Measurements from ENCODE around the gene FRMD5.

- TF ChIP-seq, protein P1, sequence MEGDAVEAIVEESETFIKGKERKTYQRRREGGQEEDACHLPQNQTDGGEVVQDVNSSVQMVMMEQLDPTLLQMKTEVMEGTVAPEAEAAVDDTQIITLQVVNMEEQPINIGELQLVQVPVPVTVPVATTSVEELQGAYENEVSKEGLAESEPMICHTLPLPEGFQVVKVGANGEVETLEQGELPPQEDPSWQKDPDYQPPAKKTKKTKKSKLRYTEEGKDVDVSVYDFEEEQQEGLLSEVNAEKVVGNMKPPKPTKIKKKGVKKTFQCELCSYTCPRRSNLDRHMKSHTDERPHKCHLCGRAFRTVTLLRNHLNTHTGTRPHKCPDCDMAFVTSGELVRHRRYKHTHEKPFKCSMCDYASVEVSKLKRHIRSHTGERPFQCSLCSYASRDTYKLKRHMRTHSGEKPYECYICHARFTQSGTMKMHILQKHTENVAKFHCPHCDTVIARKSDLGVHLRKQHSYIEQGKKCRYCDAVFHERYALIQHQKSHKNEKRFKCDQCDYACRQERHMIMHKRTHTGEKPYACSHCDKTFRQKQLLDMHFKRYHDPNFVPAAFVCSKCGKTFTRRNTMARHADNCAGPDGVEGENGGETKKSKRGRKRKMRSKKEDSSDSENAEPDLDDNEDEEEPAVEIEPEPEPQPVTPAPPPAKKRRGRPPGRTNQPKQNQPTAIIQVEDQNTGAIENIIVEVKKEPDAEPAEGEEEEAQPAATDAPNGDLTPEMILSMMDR (conservative IDR thresholded peaks at IDR 0.05; ENCODE audit: low read depth in 2 of 2) = no peak
- TF ChIP-seq, protein P2, sequence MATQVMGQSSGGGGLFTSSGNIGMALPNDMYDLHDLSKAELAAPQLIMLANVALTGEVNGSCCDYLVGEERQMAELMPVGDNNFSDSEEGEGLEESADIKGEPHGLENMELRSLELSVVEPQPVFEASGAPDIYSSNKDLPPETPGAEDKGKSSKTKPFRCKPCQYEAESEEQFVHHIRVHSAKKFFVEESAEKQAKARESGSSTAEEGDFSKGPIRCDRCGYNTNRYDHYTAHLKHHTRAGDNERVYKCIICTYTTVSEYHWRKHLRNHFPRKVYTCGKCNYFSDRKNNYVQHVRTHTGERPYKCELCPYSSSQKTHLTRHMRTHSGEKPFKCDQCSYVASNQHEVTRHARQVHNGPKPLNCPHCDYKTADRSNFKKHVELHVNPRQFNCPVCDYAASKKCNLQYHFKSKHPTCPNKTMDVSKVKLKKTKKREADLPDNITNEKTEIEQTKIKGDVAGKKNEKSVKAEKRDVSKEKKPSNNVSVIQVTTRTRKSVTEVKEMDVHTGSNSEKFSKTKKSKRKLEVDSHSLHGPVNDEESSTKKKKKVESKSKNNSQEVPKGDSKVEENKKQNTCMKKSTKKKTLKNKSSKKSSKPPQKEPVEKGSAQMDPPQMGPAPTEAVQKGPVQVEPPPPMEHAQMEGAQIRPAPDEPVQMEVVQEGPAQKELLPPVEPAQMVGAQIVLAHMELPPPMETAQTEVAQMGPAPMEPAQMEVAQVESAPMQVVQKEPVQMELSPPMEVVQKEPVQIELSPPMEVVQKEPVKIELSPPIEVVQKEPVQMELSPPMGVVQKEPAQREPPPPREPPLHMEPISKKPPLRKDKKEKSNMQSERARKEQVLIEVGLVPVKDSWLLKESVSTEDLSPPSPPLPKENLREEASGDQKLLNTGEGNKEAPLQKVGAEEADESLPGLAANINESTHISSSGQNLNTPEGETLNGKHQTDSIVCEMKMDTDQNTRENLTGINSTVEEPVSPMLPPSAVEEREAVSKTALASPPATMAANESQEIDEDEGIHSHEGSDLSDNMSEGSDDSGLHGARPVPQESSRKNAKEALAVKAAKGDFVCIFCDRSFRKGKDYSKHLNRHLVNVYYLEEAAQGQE (IDR thresholded peaks at IDR 0.05; ENCODE audit: unreplicated experiment) = no peak
These were observed 313.8 kb downstream of the FRMD5 start for GRCh38 chr15:43881245-43881644.

Data from GM23338 (cell line).